Measurements from ENCODE around the gene DEFB131A. TPM values are rescaled to one million over a fixed set of nuclear protein-coding genes. Genes with fewer than 3 reads are reported as not detected.
"Not testable (repeated sequence)": the region's sequence is repeated elsewhere in the genome, so short reads cannot be mapped to it uniquely, and the experiment has no call there.

The DEFB131A gene
- total RNA-seq, 1 experiment from 2014 or later, result not detected

- H3K9me3 Mint-ChIP-seq (ENCODE audit: unreplicated experiment); H3K27ac Mint-ChIP-seq (ENCODE audit: unreplicated experiment); H3K27me3 Mint-ChIP-seq (ENCODE audit: insufficient read depth, unreplicated experiment); H3K27me3 ChIP-seq (replicated peaks; ENCODE audit: control insufficient read depth, insufficient read depth, low read length); intact Hi-C loops (cut with micrococcal nuclease; ENCODE audit: unreplicated experiment); H3K36me3 ChIP-seq (ENCODE audit: control insufficient read depth, insufficient read depth, low read length); CTCF ChIA-PET; H3K4me1 Mint-ChIP-seq (ENCODE audit: low read depth, unreplicated experiment); H3K4me1 ChIP-seq; H3K9me3 ChIP-seq; POLR2A ChIA-PET; H3K4me3 ChIP-seq (ENCODE audit: low read depth, low read length); BruUV-seq (replicated peaks); H3K36me3 Mint-ChIP-seq (ENCODE audit: insufficient read depth, unreplicated experiment): not testable (repeated sequence)
- peak overlapping the region; percentile 33 for H3K4me3 Mint-ChIP-seq (ENCODE audit: unreplicated experiment)
- DNase-seq, result peak in 1 of 2 experiments; percentile 14
Measured at GRCh38 chr4:9498468-9499040, 54.3 kb downstream of the DEFB131A start.

DNA sequence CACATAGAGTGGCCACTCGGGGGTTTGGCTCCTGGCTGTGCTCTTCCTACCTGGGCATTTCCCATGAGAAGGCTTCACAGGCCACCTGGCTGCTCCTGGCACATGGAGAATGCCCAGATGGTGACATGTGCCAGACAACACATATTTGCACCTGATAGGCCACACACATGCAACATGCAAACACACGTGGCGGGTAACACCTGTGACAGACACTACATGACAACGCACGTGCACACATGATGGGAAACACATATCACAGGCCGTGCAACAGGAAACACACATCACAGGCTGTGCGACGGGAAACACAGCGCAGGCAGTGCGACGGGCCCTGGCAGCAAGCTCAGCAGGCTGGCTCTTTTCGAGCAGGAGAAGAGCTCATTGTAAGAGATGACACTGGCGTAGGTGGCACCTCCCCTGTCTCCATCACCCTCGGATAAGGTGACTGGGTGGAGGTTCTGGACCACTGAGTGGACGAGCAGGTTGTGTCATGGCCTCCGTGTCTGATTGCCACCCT lies 55.8 kb downstream of the DEFB131A start:
- H3K4me1 ChIP-seq; intact Hi-C loops (cut with micrococcal nuclease; ENCODE audit: unreplicated experiment); H3K27me3 ChIP-seq (replicated peaks; ENCODE audit: control insufficient read depth, insufficient read depth, low read length); H3K36me3 Mint-ChIP-seq (ENCODE audit: insufficient read depth, unreplicated experiment); H3K4me1 Mint-ChIP-seq (ENCODE audit: low read depth, unreplicated experiment); BruUV-seq (replicated peaks); H3K4me3 Mint-ChIP-seq (ENCODE audit: unreplicated experiment); H3K36me3 ChIP-seq (ENCODE audit: control insufficient read depth, insufficient read depth, low read length); H3K9me3 ChIP-seq; H3K9me3 Mint-ChIP-seq (ENCODE audit: unreplicated experiment); DNase-seq; H3K27ac Mint-ChIP-seq (ENCODE audit: unreplicated experiment); POLR2A ChIA-PET; CTCF ChIA-PET; H3K27me3 Mint-ChIP-seq (ENCODE audit: insufficient read depth, unreplicated experiment); H3K4me3 ChIP-seq (ENCODE audit: low read depth, low read length): not testable (repeated sequence)

Other genes with a start within 250 kb of the DEFB131A start
- gene USP17L10, start 233.8 kb upstream of the DEFB131A start, total RNA-seq (2022), result not detected in 2 replicates
- gene USP17L11, start 229.0 kb upstream of the DEFB131A start, total RNA-seq (2022), result not detected in 2 replicates
- gene USP17L12, start 224.3 kb upstream of the DEFB131A start, total RNA-seq (2022), result not detected in 2 replicates
- gene USP17L13, start 219.5 kb upstream of the DEFB131A start, total RNA-seq (2022), result not detected in 2 replicates
- not detected in 2 replicates for gene USP17L15, start 210.0 kb upstream of the DEFB131A start, total RNA-seq (2022)
- not detected in 2 replicates for gene USP17L17, start 200.5 kb upstream of the DEFB131A start, total RNA-seq (2022)
- gene USP17L18, start 195.8 kb upstream of the DEFB131A start, total RNA-seq (2022), result not detected in 2 replicates
- gene USP17L19, start 191.0 kb upstream of the DEFB131A start, total RNA-seq (2022), result not detected in 2 replicates
- gene USP17L20, start 186.3 kb upstream of the DEFB131A start, total RNA-seq (2022), result not detected in 2 replicates
- gene USP17L21, start 181.5 kb upstream of the DEFB131A start, total RNA-seq (2022), result not detected in 2 replicates
- not detected in 2 replicates for gene USP17L22, start 176.8 kb upstream of the DEFB131A start, total RNA-seq (2022)
- gene USP17L24, start 119.2 kb upstream of the DEFB131A start, total RNA-seq (2022), result not detected in 2 replicates
- gene USP17L25, start 114.5 kb upstream of the DEFB131A start, total RNA-seq (2022), result not detected in 2 replicates
- gene USP17L26, start 109.8 kb upstream of the DEFB131A start, total RNA-seq (2022), result not detected in 2 replicates
- not detected in 2 replicates for gene USP17L5, start 105.0 kb upstream of the DEFB131A start, total RNA-seq (2022)
- not detected in 2 replicates for gene USP17L27, start 100.3 kb upstream of the DEFB131A start, total RNA-seq (2022)
- gene USP17L28, start 95.5 kb upstream of the DEFB131A start, total RNA-seq (2022), result not detected in 2 replicates
- not detected in 2 replicates for gene USP17L29, start 90.8 kb upstream of the DEFB131A start, total RNA-seq (2022)
- not detected in 2 replicates for gene USP17L30, start 81.3 kb upstream of the DEFB131A start, total RNA-seq (2022)

Data from Caco-2 (cell line).